ENCODE data around the gene TAMALIN. TPM values are rescaled to one million over a fixed set of nuclear protein-coding genes. Genes with fewer than 3 reads are reported as not detected.

Gene TAMALIN
- 0.39 TPM in 1 of 2 replicates, not detected in the other for total RNA-seq (2022)
- percentile 35 among the genes with signal in this experiment for Bru-seq, nascent RNA
- percentile 34 among the genes with signal in this experiment for BruChase-seq, experiment 1, labeled RNA remaining after a 6-hour chase
- BruChase-seq, experiment 2, labeled RNA remaining after a 2-hour chase = percentile 36 among the genes with signal in this experiment
- long read RNA-seq = 0 reads

- Mint-ChIP-seq H3K36me3 (ENCODE audit: insufficient read depth, unreplicated experiment) (no peaks in the 10 kb centered on the region), H3K27ac (ENCODE audit: low read depth, unreplicated experiment) (no peak within 1 kb of the TSS), H3K4me3 (ENCODE audit: unreplicated experiment) (no peak within 1 kb of the TSS), H3K27me3 (ENCODE audit: insufficient read depth, unreplicated experiment) (peaks cover 20% of the 10 kb centered on the region), H3K9me3 (ENCODE audit: unreplicated experiment) (no peaks in the 10 kb centered on the region), H3K4me1 (ENCODE audit: insufficient read depth, unreplicated experiment) (no peaks in the 10 kb centered on the region)
- no TSS peak for BruUV-seq (replicated peaks)
- CTCF ChIA-PET = interaction anchor here (0.6 to 5.3 kb wide), 5 partner anchors 16 to 113 kb away, joined by 3 to 97 read pairs (median 3); no protein-coding TSS in a partner anchor
- POLR2A ChIA-PET = no interaction called here
- intact Hi-C loops (cut with micrococcal nuclease) = no loop called here
- DNase-seq (ENCODE audit: unreplicated experiment) = no peak
- no peak for TF ChIP-seq CTCF (IDR thresholded peaks at IDR 0.05; ENCODE audit: unreplicated experiment)
Measured at GRCh38 chr12:52006726-52007157, at the start of gene TAMALIN. Gene TAMALIN (plus strand): TSS chr12:52006946. CDS start chr12:52007020, 74 bp downstream.

GRCh38 chr12:51958542-51958941 is 48.2 kb upstream of the TAMALIN start:
- Mint-ChIP-seq H3K4me1 (ENCODE audit: insufficient read depth, unreplicated experiment) (peaks cover 46% of the 10 kb centered on the region), H3K27me3 (ENCODE audit: insufficient read depth, unreplicated experiment) (no peaks in the 10 kb centered on the region), H3K4me3 (ENCODE audit: unreplicated experiment) (no peak overlapping the region), H3K9me3 (ENCODE audit: unreplicated experiment) (no peaks in the 10 kb centered on the region), H3K36me3 (ENCODE audit: insufficient read depth, unreplicated experiment) (peaks cover 16% of the 10 kb centered on the region), H3K27ac (ENCODE audit: low read depth, unreplicated experiment) (no peak overlapping the region)
- intact Hi-C loops (cut with micrococcal nuclease) = no loop called here
- no peak for DNase-seq (ENCODE audit: unreplicated experiment)
- CTCF ChIA-PET = interaction anchor here (0.7 to 1.3 kb wide), 4 partner anchors 12 to 65 kb away, joined by 3 read pairs; no protein-coding TSS in a partner anchor
- no TSS peak for BruUV-seq (replicated peaks)
- POLR2A ChIA-PET = interaction anchor here (0.6 to 4.5 kb wide), 2 partner anchors 13 to 19 kb away, joined by 3 to 33 read pairs; no protein-coding TSS in a partner anchor
- no peak for TF ChIP-seq CTCF (IDR thresholded peaks at IDR 0.05; ENCODE audit: unreplicated experiment)

GRCh38 chr12:51959211-51959610 is 47.5 kb upstream of the TAMALIN start:
- Mint-ChIP-seq H3K4me3 (ENCODE audit: unreplicated experiment) (no peak overlapping the region), H3K4me1 (ENCODE audit: insufficient read depth, unreplicated experiment) (peaks cover 39% of the 10 kb centered on the region), H3K9me3 (ENCODE audit: unreplicated experiment) (no peaks in the 10 kb centered on the region), H3K36me3 (ENCODE audit: insufficient read depth, unreplicated experiment) (peaks cover 16% of the 10 kb centered on the region), H3K27ac (ENCODE audit: low read depth, unreplicated experiment) (no peak overlapping the region), H3K27me3 (ENCODE audit: insufficient read depth, unreplicated experiment) (no peaks in the 10 kb centered on the region)
- intact Hi-C loops (cut with micrococcal nuclease) = no loop called here
- DNase-seq (ENCODE audit: unreplicated experiment) = no peak
- ChIA-PET POLR2A (interaction anchor here (0.7 to 4.5 kb wide), 2 partner anchors 12 to 1293 kb away, joined by 5 to 33 read pairs; a partner anchor contains a TSS), CTCF (interaction anchor here (0.7 to 1.3 kb wide), 5 partner anchors 11 to 64 kb away, joined by 3 to 5 read pairs (median 3); no protein-coding TSS in a partner anchor)
- TF ChIP-seq CTCF (IDR thresholded peaks at IDR 0.05; ENCODE audit: unreplicated experiment) = no peak
- BruUV-seq (replicated peaks) = no TSS peak

- no peak overlapping the region for H3K27ac Mint-ChIP-seq (ENCODE audit: low read depth, unreplicated experiment)
- no peak for TF ChIP-seq CTCF (IDR thresholded peaks at IDR 0.05; ENCODE audit: unreplicated experiment)
- no peak overlapping the region for H3K4me3 Mint-ChIP-seq (ENCODE audit: unreplicated experiment)
- DNase-seq (ENCODE audit: unreplicated experiment) = no peak
- intact Hi-C loops (cut with micrococcal nuclease) = no loop called here
- peaks cover 32% of the 10 kb centered on the region for H3K4me1 Mint-ChIP-seq (ENCODE audit: insufficient read depth, unreplicated experiment)
- POLR2A ChIA-PET = interaction anchor here (4.5 kb wide), 1 partner anchor 12 kb away, joined by 33 read pairs; no protein-coding TSS in a partner anchor
- no peaks in the 10 kb centered on the region for H3K9me3 Mint-ChIP-seq (ENCODE audit: unreplicated experiment)
- H3K27me3 Mint-ChIP-seq (ENCODE audit: insufficient read depth, unreplicated experiment) = no peaks in the 10 kb centered on the region
- no TSS peak for BruUV-seq (replicated peaks)
- CTCF ChIA-PET = interaction anchor here (0.5 to 1.1 kb wide), 5 partner anchors 11 to 252 kb away, joined by 3 to 5 read pairs (median 3); no protein-coding TSS in a partner anchor
- H3K36me3 Mint-ChIP-seq (ENCODE audit: insufficient read depth, unreplicated experiment) = peaks cover 16% of the 10 kb centered on the region
Measured at GRCh38 chr12:51959921-51960320, 46.8 kb upstream of the TAMALIN start.

All from MCF 10A (cell line).